Adrenal gland (tissue), 12 donors: ENCODE data around the gene PCDH18. TPM values are rescaled to one million over a fixed set of nuclear protein-coding genes. Genes with fewer than 3 reads are reported as not detected.

Experiments used
- DNase-seq, 7 donors: peaks; one replicate each; pipeline ENCODE4 v3.0.0-alpha.2; 2019 to 2020
- H3K27ac ChIP-seq, 5 donors: fragments of 200-600 bp; sonication (generic) in 4 of 5; 1 replicate in 3 of 5; 2 replicates in 2 of 5; pipeline versions ENCODE4 v1.5.1 to v1.8.0; 2016 to 2020; ENCODE audit warnings: mild to moderate bottlenecking in 1 of 5
- H3K27me3 ChIP-seq: fragments of 200-600 bp; 2 replicates; pipeline ENCODE4 v1.8.0; 2021
- H3K36me3 ChIP-seq, 2 donors: fragments of 200-600 bp; replicated peaks in 1 of 2; 1 replicate in 1 of 2; 2 replicates in 1 of 2; pipeline versions ENCODE4 v1.5.1 to v1.8.0; 2018 to 2022
- H3K4me1 ChIP-seq, 2 donors: fragments of 200-600 bp; replicated peaks in 1 of 2; 1 replicate in 1 of 2; 2 replicates in 1 of 2; pipeline versions ENCODE4 v1.5.1 to v1.8.0; 2018 to 2021
- H3K4me3 ChIP-seq, 4 donors: fragments of 200-600 bp; sonication (generic) in 3 of 4; one replicate each; pipeline ENCODE4 v1.5.1; 2016 to 2018
- H3K9me3 ChIP-seq, 3 donors: fragments of 200-600 bp; sonication (generic) in 1 of 3; replicated peaks in 1 of 3; 1 replicate in 2 of 3; 2 replicates in 1 of 3; pipeline versions ENCODE4 v1.5.1 to v1.8.0; 2016 to 2021
- CTCF ChIP-seq, 6 experiments: fragments of 450-650 bp in 4 of 6; fragments of 200-600 bp in 2 of 6; sonication (generic) in 1 of 6; IDR thresholded peaks; 1 replicate in 5 of 6; 2 replicates in 1 of 6; pipeline versions ENCODE4 v1.5.1 to v1.8.0; 2016 to 2021; ENCODE audit warnings: antibody characterized with exemption in 6 of 6, mild to moderate bottlenecking in 2 of 6, moderate library complexity in 1 of 6
- POLR2A ChIP-seq, 2 donors: fragments of 450-650 bp; IDR thresholded peaks; one replicate each; pipeline ENCODE4 v1.6.1; 2017; ENCODE audit warnings: antibody characterized with exemption in 2 of 2, mild to moderate bottlenecking in 2 of 2, moderate library complexity in 1 of 2
- WGBS, 4 donors: extraction: QIAGEN DNeasy Blood & Tissue Kit in 2 of 4; methylation state at CpG; one replicate each; pipeline versions ENCODE4 v1.1.5 to v1.1.7; 2013 to 2017; 5-methylcytosine and 5-hydroxymethylcytosine counted together
- intact Hi-C, 2 donors: fragments of 100-400 bp; cut with DNase I; formaldehyde crosslinking; loops; one replicate each; pipeline versions ENCODE4 v1.14.1 to v1.15.0; 2022 to 2023
- polyA plus RNA-seq, 3 donors: library from polyadenylated mRNA; stranded (reverse); fragments of 200-250 nt in 2 of 3; fragments of 350-450 nt in 1 of 3; fragmentation: Illumina TruSeq in 1 of 3; extraction: RNeasy Lipid Tissue Mini Kit (QIAGEN cat#74804) in 1 of 3; gene quantifications; one replicate each; pipeline ENCODE4 v1.2.3, GENCODE V29; 2013 to 2014
- total RNA-seq, 9 donors: library from RNA; depleted of rRNA in 4 of 9; stranded (reverse); fragments of >200 nt in 4 of 9; fragments of 120-200 nt in 1 of 9; fragmentation: NEBNext Ultra II Directional in 1 of 9; extraction: Animal tissue kit (Norgen Biotek cat#: 25700) in 1 of 9; gene quantifications; one replicate each; pipeline versions ENCODE4 v1.1.0 to v1.2.4, GENCODE V29; 2013 to 2023
- donor health status: healthy with polysubstance abuse.
- donor health status: Bipolar disorder and iron deficiency.
- donor health status: DM: yes; HTN: yes; CAD: no.
- donor health status: DM: no; HTN: no; CAD: no.
- donor health status: DM: no; HTN: no; CAD: no.
- donor health status: DM: yes; HTN: yes; CAD: no.

The PCDH18 gene
- total and polyA plus RNA-seq, 12 donors = 2.6 to 54.7 (median 8.5) TPM

GRCh38 chr4:137526681-137527080 lies 5.6 kb downstream of the PCDH18 start:
- no peaks in the 10 kb centered on the region for H3K27me3 ChIP-seq
- peaks cover 0 to 4% of the 10 kb centered on the region in 2 donors for H3K4me1 ChIP-seq
- intact Hi-C loops = no loop called here
- no peaks in the 10 kb centered on the region for H3K9me3 ChIP-seq
- DNase-seq = no peak
- no peak overlapping the region for H3K27ac ChIP-seq
- H3K36me3 ChIP-seq = no peaks in the 10 kb centered on the region
- H3K4me3 ChIP-seq = no peak overlapping the region
- no peak for TF ChIP-seq CTCF (IDR thresholded peaks at IDR 0.05)
- TF ChIP-seq POLR2A (IDR thresholded peaks at IDR 0.05) = no peak

GRCh38 chr4:137524725-137525369 lies 7.4 kb downstream of the PCDH18 start:
- DNase-seq = no peak
- 55 to 76% (median 73%) methylated on average over 4 of the region's 4 CpGs for WGBS, 4 donors
- H3K4me3 ChIP-seq = no peak overlapping the region
- H3K9me3 ChIP-seq = no peaks in the 10 kb centered on the region
- H3K4me1 ChIP-seq = no peaks in the 10 kb centered on the region
- H3K36me3 ChIP-seq = no peaks in the 10 kb centered on the region
- TF ChIP-seq CTCF (IDR thresholded peaks at IDR 0.05) = no peak
- TF ChIP-seq POLR2A (IDR thresholded peaks at IDR 0.05) = no peak
- intact Hi-C loops = no loop called here
- H3K27me3 ChIP-seq = no peaks in the 10 kb centered on the region
- no peak overlapping the region for H3K27ac ChIP-seq

- Histone ChIP-seq H3K4me1 (no peaks in the 10 kb centered on the region), H3K36me3 (no peaks in the 10 kb centered on the region), H3K4me3 (no peak overlapping the region), H3K9me3 (no peaks in the 10 kb centered on the region), H3K27me3 (no peaks in the 10 kb centered on the region), H3K27ac (no peak overlapping the region)
- intact Hi-C loops = no loop called here
- TF ChIP-seq POLR2A (IDR thresholded peaks at IDR 0.05) (no peak), CTCF (IDR thresholded peaks at IDR 0.05) (no peak)
- 70 to 75% (median 74%) methylated on average over 1 of the region's 1 CpG for WGBS, 4 donors
- DNase-seq = no peak
Measured at GRCh38 chr4:137523329-137523728, 9.0 kb downstream of the PCDH18 start.

- no peaks in the 10 kb centered on the region for H3K9me3 ChIP-seq
- H3K36me3 ChIP-seq = no peaks in the 10 kb centered on the region
- intact Hi-C loops = no loop called here
- no peak overlapping the region for H3K27ac ChIP-seq
- whole genome bisulfite sequencing, 4 donors = 91 to 95% (median 94%) methylated on average over 5 to 9 of the region's 9 CpGs
- TF ChIP-seq CTCF (IDR thresholded peaks at IDR 0.05) (no peak), POLR2A (IDR thresholded peaks at IDR 0.05) (no peak)
- H3K27me3 ChIP-seq = no peaks in the 10 kb centered on the region
- no peak for DNase-seq
- H3K4me1 ChIP-seq = no peaks in the 10 kb centered on the region
- no peak overlapping the region for H3K4me3 ChIP-seq
Measured at GRCh38 chr4:137521053-137521452, 11.2 kb downstream of the PCDH18 start.
